RWPE1 (cell line): ENCODE results near the gene GRB2.
"Not testable (repeated sequence)": the region's sequence is repeated elsewhere in the genome, so short reads cannot be mapped to it uniquely, and the experiment has no call there.

Experiments used
- CTCF ChIA-PET: fragments of 350-600 bp; sonication (Branson Sonifier 250); formaldehyde crosslinking; extraction: SDS; loops from one replicate; lab custom pipeline; 2021; lab: Yijun Ruan, JAX
- POLR2A ChIA-PET: fragments of 400-600 bp; formaldehyde crosslinking; extraction: SDS; loops from one replicate; lab custom pipeline; 2020; ENCODE audit warnings: antibody characterized with exemption; ENCODE audit not compliant: low non-redundant PET; lab: Yijun Ruan, JAX
- DNase-seq: peaks from one replicate; pipeline ENCODE4 v3.0.0; 2012; ENCODE audit warnings: low spot score
- H3K27ac ChIP-seq: fragments of 450-650 bp; 2 replicates; pipeline ENCODE4 v1.5.1; 2017
- CTCF ChIP-seq: fragments of 450-650 bp; conservative IDR thresholded peaks from 2 replicates; pipeline ENCODE4 v1.5.1; 2017; ENCODE audit warnings: low read depth, mild to moderate bottlenecking

The GRB2 gene

GRCh38 chr17:75307957-75308731 is 97.3 kb downstream of the GRB2 start:
- TF ChIP-seq CTCF: no peak
- no peak for DNase-seq
- POLR2A ChIA-PET: no interaction called here
- CTCF ChIA-PET: interaction anchor here (0.6 kb wide), 1 partner anchor 873 kb away, joined by 5 read pairs; no protein-coding TSS in a partner anchor
- no peak overlapping the region for H3K27ac ChIP-seq

GRCh38 chr17:75301502-75302206 is 103.8 kb downstream of the GRB2 start:
- no peak for DNase-seq
- ChIA-PET CTCF (no interaction called here), POLR2A (no interaction called here)
- TF ChIP-seq CTCF: no peak
- H3K27ac ChIP-seq: no peak overlapping the region

GRCh38 chr17:75301049-75301448 is 104.4 kb downstream of the GRB2 start:
- ChIA-PET CTCF (no interaction called here), POLR2A (no interaction called here)
- no peak for TF ChIP-seq CTCF
- no peak for DNase-seq
- no peak overlapping the region for H3K27ac ChIP-seq

- no peak for DNase-seq
- H3K27ac ChIP-seq: no peak overlapping the region
- CTCF ChIA-PET: interaction anchor here (1.0 kb wide), 1 partner anchor 104 kb away, joined by 5 read pairs; no protein-coding TSS in a partner anchor
- TF ChIP-seq CTCF: no peak
- POLR2A ChIA-PET: no interaction called here
Measured at GRCh38 chr17:75300280-75300679, 105.2 kb downstream of the GRB2 start.

GRCh38 chr17:75295201-75296158 is 110.0 kb downstream of the GRB2 start:
- TF ChIP-seq CTCF: no peak
- POLR2A ChIA-PET: no interaction called here
- no peak for DNase-seq
- CTCF ChIA-PET: interaction anchor here (0.6 kb wide), 1 partner anchor 158 kb away, joined by 3 read pairs; no protein-coding TSS in a partner anchor
- no peak overlapping the region for H3K27ac ChIP-seq

- POLR2A ChIA-PET, H3K27ac ChIP-seq, CTCF ChIA-PET, DNase-seq: not testable (repeated sequence)
Measured at GRCh38 chr17:75292810-75293448, 112.5 kb downstream of the GRB2 start.
